ENCODE data around the gene GPRC6A.

DNA sequence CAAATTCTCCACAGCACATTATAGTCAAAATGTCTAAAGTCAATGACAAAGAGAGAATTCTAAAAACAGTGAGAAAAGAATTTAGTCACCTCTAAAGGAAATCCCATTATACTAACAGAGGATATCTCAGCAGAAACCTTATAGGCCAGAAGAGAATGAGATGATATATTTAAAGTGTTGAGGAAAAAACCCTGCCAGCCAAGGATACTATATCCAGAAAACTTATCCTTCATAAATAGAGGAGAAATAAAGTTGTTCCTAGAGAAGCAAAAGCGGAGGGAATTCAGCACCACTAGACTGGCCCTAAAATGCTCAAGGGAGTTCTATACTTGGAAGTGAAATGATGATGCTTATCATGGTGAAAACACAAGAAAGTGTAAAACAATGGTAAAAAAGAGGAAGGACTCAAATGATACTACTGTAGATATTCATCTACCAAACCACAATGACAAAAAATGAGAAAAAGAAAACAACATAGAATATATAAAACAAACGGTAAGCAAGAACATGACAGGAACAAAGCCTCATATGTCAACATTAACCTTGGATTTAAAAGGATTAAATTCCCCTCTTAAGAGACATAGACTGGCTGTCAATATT, 16.7 kb downstream of the GPRC6A start:
- TF ChIP-seq CTCF (IDR thresholded peaks at IDR 0.05) (no peak), EP300 (IDR thresholded peaks at IDR 0.05) (no peak)
